HepG2 (cell line): ENCODE results near the gene PRKACA. TPM values are rescaled to one million over a fixed set of nuclear protein-coding genes. Genes with fewer than 3 reads are reported as not detected.

ENCODE experiments used
- ASH2L ChIP-seq: fragments of 300-600, 200-600 bp; sonication (generic); IDR thresholded peaks from 2 replicates; pipeline ENCODE4 v1.7.0; 2017; ENCODE audit warnings: low read depth, mild to moderate bottlenecking, moderate library complexity, mixed read lengths, low read length; ENCODE audit not compliant: insufficient read length
- HOXA3 ChIP-seq: sonication (generic); formaldehyde crosslinking; IDR thresholded peaks from 2 replicates; pipeline ENCODE4 v1.5.0; 2020; ENCODE audit warnings: missing genetic modification reagents
- KAT7 ChIP-seq: IDR thresholded peaks from 2 replicates; pipeline ENCODE4 v1.6.1; 2018; ENCODE audit warnings: borderline replicate concordance, missing compliant biosample characterization
- KLF16 ChIP-seq, 2 experiments: sonication (generic) in 1 of 2; formaldehyde crosslinking in 1 of 2; IDR thresholded peaks; 2 replicates each; pipeline versions ENCODE4 v1.6.1 to v1.8.0; 2016 to 2023; ENCODE audit warnings: missing genetic modification reagents in 2 of 2, missing compliant biosample characterization in 1 of 2
- MAF1 ChIP-seq: sonication (generic); formaldehyde crosslinking; IDR thresholded peaks from 2 replicates; pipeline ENCODE4 v1.5.0; 2020; ENCODE audit warnings: missing genetic modification reagents, borderline replicate concordance
- RAD21 ChIP-seq: fragments of 450-650 bp; formaldehyde crosslinking; IDR thresholded peaks from 2 replicates; pipeline ENCODE4 v1.5.0; 2020; ENCODE audit warnings: mild to moderate bottlenecking
- RBFOX2 ChIP-seq: fragments of 200-400 bp; formaldehyde crosslinking; IDR thresholded peaks from 2 replicates; pipeline ENCODE4 v1.6.1; 2017; ENCODE audit warnings: low read depth, mild to moderate bottlenecking, low read length
- SIN3A ChIP-seq: IDR thresholded peaks from 2 replicates; pipeline ENCODE4 v1.6.1; 2011; ENCODE audit warnings: low read depth, mild to moderate bottlenecking, control low read depth, low read length, borderline replicate concordance
- U2AF2 ChIP-seq: fragments of 200-400 bp; formaldehyde crosslinking; IDR thresholded peaks from 2 replicates; pipeline ENCODE4 v1.6.1; 2017; ENCODE audit warnings: low read depth, mild to moderate bottlenecking, low read length
- YY1 ChIP-seq: IDR thresholded peaks from 2 replicates; pipeline ENCODE4 v1.6.1; 2011; ENCODE audit warnings: low read length, low read depth, moderate library complexity, mild to moderate bottlenecking; ENCODE audit not compliant: insufficient read depth, insufficient replicate concordance
- ZNF577 ChIP-seq: sonication (generic); formaldehyde crosslinking; IDR thresholded peaks from 2 replicates; pipeline ENCODE4 v1.4.0; 2020; ENCODE audit warnings: mild to moderate bottlenecking, low read depth, missing genetic modification reagents, borderline replicate concordance
- ZNF775 ChIP-seq: sonication (generic); formaldehyde crosslinking; IDR thresholded peaks from 2 replicates; pipeline ENCODE4 v1.4.0; 2020; ENCODE audit warnings: missing genetic modification reagents, mild to moderate bottlenecking, moderate library complexity, borderline replicate concordance
- ZNF777 ChIP-seq: sonication (generic); formaldehyde crosslinking; IDR thresholded peaks from 2 replicates; pipeline ENCODE4 v1.4.0; 2020; ENCODE audit warnings: missing genetic modification reagents
- polyA plus RNA-seq, 8 experiments: library from polyadenylated mRNA; depleted of rRNA in 3 of 8; stranded (reverse) in 7 of 8; unstranded in 1 of 8; fragments of >200 nt; fragmentation: Illumina TruSeq in 4 of 8; extraction: Trizol in 4 of 8; gene quantifications; 2 replicates each; pipeline versions ENCODE4 v1.2.1 to v1.2.3, GENCODE V29; 2011 to 2016; ENCODE audit warnings: low read depth in 4 of 8, missing spikeins in 1 of 8, mixed read lengths in 1 of 8; ENCODE audit not compliant: insufficient read depth in 1 of 8
- total RNA-seq, 5 experiments: library from RNA; depleted of rRNA; stranded (reverse); fragments of >200 nt; fragmentation: Illumina TruSeq; extraction: Trizol; gene quantifications; 2 replicates each; pipeline ENCODE4 v1.2.3, GENCODE V29; 2016; ENCODE audit warnings: low read depth in 1 of 5
- TF ChIP-seq, protein P1 (sequence below): sonication (generic); formaldehyde crosslinking; IDR thresholded peaks from 2 replicates; pipeline ENCODE4 v1.5.1; 2020; ENCODE audit warnings: missing genetic modification reagents, mild to moderate bottlenecking, borderline replicate concordance
- TF ChIP-seq, protein P2 (sequence below): sonication (generic); formaldehyde crosslinking; IDR thresholded peaks from 2 replicates; pipeline ENCODE4 v1.4.0; 2020; ENCODE audit warnings: missing genetic modification reagents, borderline replicate concordance
- TF ChIP-seq, protein P3 (sequence below): sonication (generic); formaldehyde crosslinking; IDR thresholded peaks from 2 replicates; pipeline ENCODE4 v1.5.1; 2020; ENCODE audit warnings: mild to moderate bottlenecking, missing genetic modification reagents, borderline replicate concordance
- TF ChIP-seq, protein P4 (sequence below): IDR thresholded peaks from 2 replicates; pipeline ENCODE4 v1.6.1; 2012; ENCODE audit warnings: low read length, improper control_type of control experiment

PRKACA gene
- total and polyA plus RNA-seq, 2 of the 13 experiments (the other 11 are each of a cell fraction or from before 2014, with no cell fraction given) = 11.0 to 18.2 TPM

DNA sequence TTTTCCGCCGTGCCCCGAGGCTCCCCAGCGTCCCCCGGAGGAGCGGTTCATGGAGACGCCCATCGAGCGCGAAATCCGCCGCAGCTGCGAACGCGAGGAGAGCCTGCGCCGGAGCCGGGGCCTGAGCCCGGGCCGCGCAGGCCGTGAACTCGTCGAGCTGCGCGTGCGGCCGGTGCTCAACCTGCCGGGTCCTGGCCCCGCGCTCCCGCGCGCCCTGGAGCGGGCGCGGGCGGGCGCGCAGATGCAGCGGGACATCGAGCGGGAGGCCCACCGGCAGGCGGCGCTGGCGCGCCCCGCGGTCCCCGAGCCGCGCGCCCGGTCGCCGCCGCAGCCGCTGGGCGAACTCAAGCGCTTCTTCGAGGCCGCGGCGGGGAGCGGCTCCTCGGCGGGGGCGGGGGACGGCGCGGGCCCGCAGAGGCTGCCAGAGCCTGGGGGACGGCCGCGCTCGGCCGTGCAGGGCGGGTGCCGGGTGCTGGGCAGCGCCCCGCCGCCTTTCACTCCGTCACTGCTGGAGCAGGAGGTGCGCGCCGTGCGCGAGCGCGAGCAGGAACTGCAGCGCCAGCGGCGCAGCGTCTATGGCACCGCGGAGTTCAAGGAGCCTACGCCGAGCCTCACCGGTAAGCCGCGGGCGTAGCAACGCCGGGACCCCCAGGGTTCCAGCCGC is 44.2 kb downstream of the PRKACA start (continued):
- TF ChIP-seq KAT7 (CRISPR knock-in tag) = no peak
- peak; percentile 68; the same call in 1 of the 2 replicates for TF ChIP-seq MAF1 (CRISPR knock-in tag)
- TF ChIP-seq ZNF775 (CRISPR knock-in tag) = no peak
- peak; percentile 36 for TF ChIP-seq ASH2L
- peak; percentile 69; the same call in 1 of the 2 replicates for TF ChIP-seq RBFOX2
- TF ChIP-seq RAD21 (CRISPR knock-in tag) = peak; percentile 75
- peak; percentile 90 for TF ChIP-seq ZNF777 (CRISPR knock-in tag)
- TF ChIP-seq, protein P1, sequence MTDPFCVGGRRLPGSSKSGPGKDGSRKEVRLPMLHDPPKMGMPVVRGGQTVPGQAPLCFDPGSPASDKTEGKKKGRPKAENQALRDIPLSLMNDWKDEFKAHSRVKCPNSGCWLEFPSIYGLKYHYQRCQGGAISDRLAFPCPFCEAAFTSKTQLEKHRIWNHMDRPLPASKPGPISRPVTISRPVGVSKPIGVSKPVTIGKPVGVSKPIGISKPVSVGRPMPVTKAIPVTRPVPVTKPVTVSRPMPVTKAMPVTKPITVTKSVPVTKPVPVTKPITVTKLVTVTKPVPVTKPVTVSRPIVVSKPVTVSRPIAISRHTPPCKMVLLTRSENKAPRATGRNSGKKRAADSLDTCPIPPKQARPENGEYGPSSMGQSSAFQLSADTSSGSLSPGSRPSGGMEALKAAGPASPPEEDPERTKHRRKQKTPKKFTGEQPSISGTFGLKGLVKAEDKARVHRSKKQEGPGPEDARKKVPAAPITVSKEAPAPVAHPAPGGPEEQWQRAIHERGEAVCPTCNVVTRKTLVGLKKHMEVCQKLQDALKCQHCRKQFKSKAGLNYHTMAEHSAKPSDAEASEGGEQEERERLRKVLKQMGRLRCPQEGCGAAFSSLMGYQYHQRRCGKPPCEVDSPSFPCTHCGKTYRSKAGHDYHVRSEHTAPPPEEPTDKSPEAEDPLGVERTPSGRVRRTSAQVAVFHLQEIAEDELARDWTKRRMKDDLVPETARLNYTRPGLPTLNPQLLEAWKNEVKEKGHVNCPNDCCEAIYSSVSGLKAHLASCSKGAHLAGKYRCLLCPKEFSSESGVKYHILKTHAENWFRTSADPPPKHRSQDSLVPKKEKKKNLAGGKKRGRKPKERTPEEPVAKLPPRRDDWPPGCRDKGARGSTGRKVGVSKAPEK (CRISPR knock-in tag) = no peak
- TF ChIP-seq HOXA3 = peak; percentile 15; the same call in 1 of the 2 replicates
- no peak for TF ChIP-seq U2AF2
- TF ChIP-seq, protein P2, sequence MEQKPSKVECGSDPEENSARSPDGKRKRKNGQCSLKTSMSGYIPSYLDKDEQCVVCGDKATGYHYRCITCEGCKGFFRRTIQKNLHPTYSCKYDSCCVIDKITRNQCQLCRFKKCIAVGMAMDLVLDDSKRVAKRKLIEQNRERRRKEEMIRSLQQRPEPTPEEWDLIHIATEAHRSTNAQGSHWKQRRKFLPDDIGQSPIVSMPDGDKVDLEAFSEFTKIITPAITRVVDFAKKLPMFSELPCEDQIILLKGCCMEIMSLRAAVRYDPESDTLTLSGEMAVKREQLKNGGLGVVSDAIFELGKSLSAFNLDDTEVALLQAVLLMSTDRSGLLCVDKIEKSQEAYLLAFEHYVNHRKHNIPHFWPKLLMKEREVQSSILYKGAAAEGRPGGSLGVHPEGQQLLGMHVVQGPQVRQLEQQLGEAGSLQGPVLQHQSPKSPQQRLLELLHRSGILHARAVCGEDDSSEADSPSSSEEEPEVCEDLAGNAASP = no peak
- TF ChIP-seq SIN3A = no peak
- peak; percentile 52 for TF ChIP-seq YY1
- no peak for TF ChIP-seq KLF16 (CRISPR knock-in tag; IDR thresholded peaks at IDR 0.05)
- TF ChIP-seq ZNF577 (CRISPR knock-in tag) = no peak
- TF ChIP-seq, protein P3, sequence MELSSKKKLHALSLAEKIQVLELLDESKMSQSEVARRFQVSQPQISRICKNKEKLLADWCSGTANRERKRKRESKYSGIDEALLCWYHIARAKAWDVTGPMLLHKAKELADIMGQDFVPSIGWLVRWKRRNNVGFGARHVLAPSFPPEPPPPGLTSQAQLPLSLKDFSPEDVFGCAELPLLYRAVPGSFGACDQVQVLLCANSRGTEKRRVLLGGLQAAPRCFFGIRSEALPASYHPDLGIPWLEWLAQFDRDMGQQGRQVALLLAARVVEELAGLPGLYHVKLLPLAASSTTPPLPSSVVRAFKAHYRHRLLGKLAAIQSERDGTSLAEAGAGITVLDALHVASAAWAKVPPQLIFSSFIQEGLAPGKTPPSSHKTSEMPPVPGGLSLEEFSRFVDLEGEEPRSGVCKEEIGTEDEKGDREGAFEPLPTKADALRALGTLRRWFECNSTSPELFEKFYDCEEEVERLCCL (CRISPR knock-in tag) = no peak
- TF ChIP-seq, protein P4, sequence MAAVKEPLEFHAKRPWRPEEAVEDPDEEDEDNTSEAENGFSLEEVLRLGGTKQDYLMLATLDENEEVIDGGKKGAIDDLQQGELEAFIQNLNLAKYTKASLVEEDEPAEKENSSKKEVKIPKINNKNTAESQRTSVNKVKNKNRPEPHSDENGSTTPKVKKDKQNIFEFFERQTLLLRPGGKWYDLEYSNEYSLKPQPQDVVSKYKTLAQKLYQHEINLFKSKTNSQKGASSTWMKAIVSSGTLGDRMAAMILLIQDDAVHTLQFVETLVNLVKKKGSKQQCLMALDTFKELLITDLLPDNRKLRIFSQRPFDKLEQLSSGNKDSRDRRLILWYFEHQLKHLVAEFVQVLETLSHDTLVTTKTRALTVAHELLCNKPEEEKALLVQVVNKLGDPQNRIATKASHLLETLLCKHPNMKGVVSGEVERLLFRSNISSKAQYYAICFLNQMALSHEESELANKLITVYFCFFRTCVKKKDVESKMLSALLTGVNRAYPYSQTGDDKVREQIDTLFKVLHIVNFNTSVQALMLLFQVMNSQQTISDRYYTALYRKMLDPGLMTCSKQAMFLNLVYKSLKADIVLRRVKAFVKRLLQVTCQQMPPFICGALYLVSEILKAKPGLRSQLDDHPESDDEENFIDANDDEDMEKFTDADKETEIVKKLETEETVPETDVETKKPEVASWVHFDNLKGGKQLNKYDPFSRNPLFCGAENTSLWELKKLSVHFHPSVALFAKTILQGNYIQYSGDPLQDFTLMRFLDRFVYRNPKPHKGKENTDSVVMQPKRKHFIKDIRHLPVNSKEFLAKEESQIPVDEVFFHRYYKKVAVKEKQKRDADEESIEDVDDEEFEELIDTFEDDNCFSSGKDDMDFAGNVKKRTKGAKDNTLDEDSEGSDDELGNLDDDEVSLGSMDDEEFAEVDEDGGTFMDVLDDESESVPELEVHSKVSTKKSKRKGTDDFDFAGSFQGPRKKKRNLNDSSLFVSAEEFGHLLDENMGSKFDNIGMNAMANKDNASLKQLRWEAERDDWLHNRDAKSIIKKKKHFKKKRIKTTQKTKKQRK = no peak
